Measurements from ENCODE around the gene PMS1.

- TF ChIP-seq CTCF (conservative IDR thresholded peaks at IDR 0.05; ENCODE audit: low read depth in 2 of 2) (no peak), EZH2 (IDR thresholded peaks at IDR 0.05; ENCODE audit: low read depth, unreplicated experiment) (no peak), POLR2AphosphoS5 (IDR thresholded peaks at IDR 0.05; ENCODE audit: low read depth) (no peak), EZH2phosphoT487 (IDR thresholded peaks at IDR 0.05; ENCODE audit: unreplicated experiment) (no peak)
Measured at GRCh38 chr2:189873696-189874095, 89.4 kb downstream of the PMS1 start.
